Measurements from ENCODE around the gene CLECL1.
"Not testable (repeated sequence)": the region's sequence is repeated elsewhere in the genome, so short reads cannot be mapped to it uniquely, and the experiment has no call there.

The CLECL1 gene

DNA sequence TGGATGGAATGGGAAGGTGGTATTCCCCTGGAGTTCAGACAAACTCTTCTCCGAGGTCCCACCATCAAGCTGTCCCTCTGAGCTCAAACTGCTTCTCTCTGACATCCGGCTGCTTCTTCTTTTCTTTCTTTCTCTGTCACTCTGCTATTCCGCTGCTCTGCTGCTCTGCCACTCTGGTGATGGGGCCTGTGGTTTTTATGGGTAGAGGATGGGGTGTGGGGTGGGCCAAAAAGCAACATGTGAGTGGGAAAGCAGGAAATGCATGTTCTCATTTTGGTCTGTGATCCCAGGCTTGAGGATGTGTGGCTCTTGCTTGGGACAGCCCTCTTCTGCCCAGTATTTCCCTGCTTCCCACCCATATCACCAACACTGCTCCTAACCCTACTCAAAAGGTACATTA is 30.6 kb downstream of the CLECL1 start:
- Histone ChIP-seq H3K9ac (ENCODE audit: low read length) (no peak overlapping the region), H3K36me3 (ENCODE audit: control insufficient read depth, insufficient read depth, low read length) (no peaks in the 10 kb centered on the region), H3K4me3 (ENCODE audit: low read depth, low read length) (no peak overlapping the region), H3K27me3 (ENCODE audit: control insufficient read depth, insufficient read depth, low read length) (no peaks in the 10 kb centered on the region), H3K27ac (ENCODE audit: low read depth, low read length) (no peak overlapping the region), H3K9me3 (ENCODE audit: control insufficient read depth, insufficient read depth, low read depth, low read length) (peaks cover 13% of the 10 kb centered on the region), H3K4me1 (ENCODE audit: control insufficient read depth, insufficient read depth, low read length) (no peaks in the 10 kb centered on the region)

DNA sequence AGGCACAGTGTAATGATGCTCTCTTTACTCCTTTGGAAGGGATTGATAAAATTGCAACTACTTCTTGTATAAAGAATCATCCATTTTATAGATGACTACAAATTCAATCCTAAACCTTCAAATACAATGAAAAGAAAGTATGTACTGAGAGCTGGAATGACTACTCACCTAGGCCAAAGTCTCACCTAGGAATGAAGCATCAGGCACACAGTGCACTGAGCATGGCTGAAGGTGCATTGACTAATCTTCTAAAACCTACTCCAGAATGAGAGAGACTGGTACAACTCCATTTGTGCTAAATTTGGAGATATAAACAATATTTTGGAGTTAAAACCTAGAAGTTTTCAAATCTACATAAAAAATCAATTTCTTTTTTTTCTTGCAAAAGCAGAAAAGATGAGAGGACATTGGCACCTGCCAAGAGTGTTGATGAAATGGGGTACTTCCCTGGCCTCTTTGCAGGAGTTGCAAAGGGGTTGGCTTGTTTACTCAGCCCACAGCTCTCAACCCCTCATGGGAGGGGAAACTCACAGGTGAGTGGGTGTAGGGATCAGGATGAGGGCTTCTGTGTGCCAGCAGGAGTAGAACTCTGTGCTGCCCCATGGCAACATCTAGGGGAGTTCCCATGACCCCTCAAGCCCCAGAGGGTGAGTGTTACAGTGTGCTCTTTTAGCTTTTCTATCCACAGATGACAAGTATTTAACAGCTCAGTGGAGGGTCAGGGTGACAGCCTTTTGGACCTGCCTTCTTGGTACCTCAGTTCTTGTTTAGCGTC is 31.3 kb downstream of the CLECL1 start:
- H3K27ac ChIP-seq (ENCODE audit: low read depth, low read length), result no peak overlapping the region
- no peaks in the 10 kb centered on the region for H3K27me3 ChIP-seq (ENCODE audit: control insufficient read depth, insufficient read depth, low read length)
- H3K36me3 ChIP-seq (ENCODE audit: control insufficient read depth, insufficient read depth, low read length), result no peaks in the 10 kb centered on the region
- H3K4me1 ChIP-seq (ENCODE audit: control insufficient read depth, insufficient read depth, low read length), result no peaks in the 10 kb centered on the region
- H3K9ac ChIP-seq (ENCODE audit: low read length), result no peak overlapping the region
- H3K4me3 ChIP-seq (ENCODE audit: low read depth, low read length), result no peak overlapping the region
- peaks cover 18% of the 10 kb centered on the region for H3K9me3 ChIP-seq (ENCODE audit: control insufficient read depth, insufficient read depth, low read depth, low read length)

DNA sequence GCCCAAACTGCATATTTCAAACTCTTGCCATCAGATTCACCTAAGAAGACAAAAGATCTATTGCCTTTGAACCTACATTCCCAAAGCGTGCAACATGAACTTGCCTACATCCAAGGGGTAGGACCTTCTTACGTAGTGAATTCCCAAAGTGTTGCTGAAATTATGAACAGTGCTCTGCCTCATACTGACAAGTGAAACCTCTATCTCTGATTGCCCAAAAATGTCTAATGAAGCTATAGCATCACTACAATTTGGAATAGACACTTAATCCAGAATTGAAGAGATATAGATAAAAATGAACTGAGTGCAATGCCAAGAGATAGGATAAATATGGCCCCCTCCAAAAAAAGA is 32.3 kb downstream of the CLECL1 start:
- Histone ChIP-seq H3K4me3 (ENCODE audit: low read depth, low read length) (no peak overlapping the region), H3K9ac (ENCODE audit: low read length) (no peak overlapping the region), H3K36me3 (ENCODE audit: control insufficient read depth, insufficient read depth, low read length) (no peaks in the 10 kb centered on the region), H3K4me1 (ENCODE audit: control insufficient read depth, insufficient read depth, low read length) (no peaks in the 10 kb centered on the region), H3K27me3 (ENCODE audit: control insufficient read depth, insufficient read depth, low read length) (no peaks in the 10 kb centered on the region), H3K27ac (ENCODE audit: low read depth, low read length) (no peak overlapping the region), H3K9me3 (ENCODE audit: control insufficient read depth, insufficient read depth, low read depth, low read length) (peaks cover 20% of the 10 kb centered on the region)

DNA sequence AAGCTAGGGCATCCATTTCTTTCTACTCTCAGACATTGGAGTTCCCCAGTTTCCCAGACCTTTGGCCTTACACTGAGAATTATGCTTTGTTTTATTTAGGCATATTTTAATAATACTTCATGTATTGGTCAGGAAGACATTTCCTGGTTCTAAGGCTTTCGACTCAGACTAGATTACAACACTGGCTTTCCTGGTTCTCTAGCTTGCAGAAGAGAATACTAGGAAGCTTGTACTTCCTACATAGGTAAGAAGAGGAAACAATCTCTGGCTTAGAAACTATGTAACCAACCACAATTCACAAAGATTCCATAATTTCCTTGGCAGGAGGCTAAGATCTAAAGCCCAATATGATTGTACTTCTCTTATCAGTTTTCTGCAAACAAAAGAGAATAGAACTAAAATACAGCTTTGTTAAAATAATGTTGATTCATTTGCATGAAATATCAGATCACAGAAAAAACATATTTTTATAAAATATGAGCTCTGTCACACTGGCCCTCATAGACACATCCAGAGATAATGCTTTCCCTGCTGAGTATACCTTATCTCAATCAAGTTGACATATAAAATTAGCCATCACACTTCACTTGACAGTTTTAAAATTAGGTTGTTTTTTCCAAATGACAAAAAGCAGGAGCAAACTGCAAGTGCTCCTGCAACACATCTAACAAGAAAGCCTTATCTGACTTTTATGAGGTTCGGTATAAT is 32.8 kb downstream of the CLECL1 start:
- Histone ChIP-seq H3K9ac (ENCODE audit: low read length) (no peak overlapping the region), H3K36me3 (ENCODE audit: control insufficient read depth, insufficient read depth, low read length) (peaks cover 5% of the 10 kb centered on the region; the same call in 1 of the 2 replicates), H3K27me3 (ENCODE audit: control insufficient read depth, insufficient read depth, low read length) (no peaks in the 10 kb centered on the region), H3K4me3 (ENCODE audit: low read depth, low read length) (no peak overlapping the region), H3K4me1 (ENCODE audit: control insufficient read depth, insufficient read depth, low read length) (no peaks in the 10 kb centered on the region), H3K27ac (ENCODE audit: low read depth, low read length) (no peak overlapping the region), H3K9me3 (ENCODE audit: control insufficient read depth, insufficient read depth, low read depth, low read length) (peaks cover 20% of the 10 kb centered on the region)

DNA sequence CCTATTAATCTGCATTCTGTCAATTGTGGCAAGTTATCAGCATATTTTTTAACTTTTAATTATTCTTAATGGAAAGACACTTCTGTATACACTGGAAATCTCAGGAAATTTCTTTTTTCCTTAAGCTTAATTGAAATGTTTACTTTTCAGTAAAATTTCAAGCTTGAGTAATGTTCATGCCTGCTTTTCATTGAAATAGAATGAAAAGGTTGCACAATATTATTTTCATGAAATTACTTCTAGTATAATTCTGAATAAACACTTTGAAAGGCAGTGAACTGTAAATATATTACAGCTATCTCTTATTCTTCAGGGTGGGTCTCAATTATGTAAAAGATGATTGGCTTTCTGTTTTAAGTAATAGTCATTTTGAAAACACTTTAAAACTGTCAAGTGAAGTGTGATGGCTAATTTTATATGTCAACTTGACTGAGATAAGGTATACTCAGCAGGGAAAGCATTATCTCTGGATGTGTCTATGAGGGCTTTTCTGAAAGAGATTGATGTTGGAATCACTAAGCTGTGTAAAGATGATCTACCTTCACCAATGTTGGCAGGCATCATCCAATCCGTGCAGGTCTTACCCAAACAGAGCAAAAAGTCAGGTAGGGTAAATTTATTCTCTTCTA is 33.5 kb downstream of the CLECL1 start:
- H3K9ac ChIP-seq (ENCODE audit: low read length), result no peak overlapping the region
- no peaks in the 10 kb centered on the region for H3K4me1 ChIP-seq (ENCODE audit: control insufficient read depth, insufficient read depth, low read length)
- peaks cover 11% of the 10 kb centered on the region; the same call in 1 of the 2 replicates for H3K36me3 ChIP-seq (ENCODE audit: control insufficient read depth, insufficient read depth, low read length)
- H3K9me3 ChIP-seq (ENCODE audit: control insufficient read depth, insufficient read depth, low read depth, low read length), result peaks cover 20% of the 10 kb centered on the region
- H3K4me3 ChIP-seq (ENCODE audit: low read depth, low read length), result no peak overlapping the region
- H3K27me3 ChIP-seq (ENCODE audit: control insufficient read depth, insufficient read depth, low read length), result no peaks in the 10 kb centered on the region
- no peak overlapping the region for H3K27ac ChIP-seq (ENCODE audit: low read depth, low read length)

DNA sequence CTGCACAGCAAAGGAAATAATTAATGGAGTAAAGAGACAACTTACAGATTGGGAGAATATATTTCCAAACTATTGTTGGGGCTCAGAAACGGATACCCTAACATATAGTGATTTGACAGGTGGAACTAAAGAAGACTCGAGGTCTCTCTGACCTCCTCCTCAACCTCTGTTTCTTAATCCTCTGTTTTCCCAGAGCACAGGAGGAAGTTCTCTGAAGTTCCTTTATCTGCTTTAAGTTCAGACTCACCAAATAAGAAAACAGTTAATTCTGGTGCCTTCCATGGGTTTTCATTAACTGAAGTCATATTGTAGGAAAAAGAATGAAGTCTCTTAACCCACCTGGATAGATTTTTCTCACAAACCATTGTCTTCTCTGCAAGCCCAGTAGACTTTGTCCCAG is 34.2 kb downstream of the CLECL1 start:
- Histone ChIP-seq H3K9me3 (ENCODE audit: control insufficient read depth, insufficient read depth, low read depth, low read length) (peaks cover 20% of the 10 kb centered on the region), H3K4me3 (ENCODE audit: low read depth, low read length) (no peak overlapping the region), H3K27me3 (ENCODE audit: control insufficient read depth, insufficient read depth, low read length) (no peaks in the 10 kb centered on the region), H3K36me3 (ENCODE audit: control insufficient read depth, insufficient read depth, low read length) (peaks cover 15% of the 10 kb centered on the region; the same call in 1 of the 2 replicates), H3K27ac (ENCODE audit: low read depth, low read length) (no peak overlapping the region), H3K9ac (ENCODE audit: low read length) (no peak overlapping the region), H3K4me1 (ENCODE audit: control insufficient read depth, insufficient read depth, low read length) (no peaks in the 10 kb centered on the region)

DNA sequence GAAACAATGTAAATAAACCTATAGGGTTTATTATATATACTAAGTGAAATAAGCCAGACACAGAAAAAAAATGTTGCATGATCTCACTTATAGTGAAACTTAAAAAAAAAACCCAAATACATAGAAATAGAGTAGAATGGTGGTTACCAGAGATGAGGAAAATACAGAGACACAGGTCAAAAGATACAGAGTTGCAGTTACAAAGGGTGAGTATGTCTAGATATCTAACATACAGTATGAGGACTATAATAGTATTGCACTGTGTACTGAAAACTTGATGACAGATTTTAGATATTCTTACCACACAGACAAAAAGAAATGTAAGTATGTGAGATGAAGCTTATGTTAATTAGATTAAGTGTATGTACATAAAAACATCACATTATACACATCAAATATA is 35.3 kb downstream of the CLECL1 start:
- H3K9me3 ChIP-seq (ENCODE audit: control insufficient read depth, insufficient read depth, low read depth, low read length), result peaks cover 20% of the 10 kb centered on the region
- no peaks in the 10 kb centered on the region for H3K4me1 ChIP-seq (ENCODE audit: control insufficient read depth, insufficient read depth, low read length)
- H3K4me3 ChIP-seq (ENCODE audit: low read depth, low read length), result no peak overlapping the region
- H3K27ac ChIP-seq (ENCODE audit: low read depth, low read length), result no peak overlapping the region
- H3K27me3 ChIP-seq (ENCODE audit: control insufficient read depth, insufficient read depth, low read length), result no peaks in the 10 kb centered on the region
- no peak overlapping the region for H3K9ac ChIP-seq (ENCODE audit: low read length)
- H3K36me3 ChIP-seq (ENCODE audit: control insufficient read depth, insufficient read depth, low read length), result peaks cover 20% of the 10 kb centered on the region

DNA sequence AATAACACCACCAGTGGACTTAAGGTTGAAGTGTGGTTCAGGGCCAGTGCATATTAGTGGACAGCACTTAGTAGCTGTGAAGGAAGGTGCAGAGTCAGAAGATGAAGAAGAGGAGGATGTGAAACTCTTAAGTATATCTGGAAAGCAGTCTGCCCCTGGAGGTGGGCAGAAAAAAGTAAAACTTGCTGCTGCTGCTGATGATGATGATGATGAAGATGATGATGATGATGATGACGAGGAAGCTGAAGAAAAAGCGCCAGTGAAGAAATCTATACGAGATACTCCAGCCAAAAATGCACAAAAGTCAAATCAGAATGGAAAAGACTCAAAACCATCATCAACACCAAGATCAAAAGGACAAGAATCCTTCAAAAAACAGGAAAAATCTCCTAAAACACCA is 37.2 kb downstream of the CLECL1 start:
- not testable (repeated sequence) for H3K4me3 ChIP-seq (ENCODE audit: low read depth, low read length); H3K9ac ChIP-seq (ENCODE audit: low read length); H3K4me1 ChIP-seq (ENCODE audit: control insufficient read depth, insufficient read depth, low read length); H3K27me3 ChIP-seq (ENCODE audit: control insufficient read depth, insufficient read depth, low read length); H3K27ac ChIP-seq (ENCODE audit: low read depth, low read length)
- Histone ChIP-seq H3K36me3 (ENCODE audit: control insufficient read depth, insufficient read depth, low read length) (peaks cover 20% of the 10 kb centered on the region), H3K9me3 (ENCODE audit: control insufficient read depth, insufficient read depth, low read depth, low read length) (peaks cover 15% of the 10 kb centered on the region)

DNA sequence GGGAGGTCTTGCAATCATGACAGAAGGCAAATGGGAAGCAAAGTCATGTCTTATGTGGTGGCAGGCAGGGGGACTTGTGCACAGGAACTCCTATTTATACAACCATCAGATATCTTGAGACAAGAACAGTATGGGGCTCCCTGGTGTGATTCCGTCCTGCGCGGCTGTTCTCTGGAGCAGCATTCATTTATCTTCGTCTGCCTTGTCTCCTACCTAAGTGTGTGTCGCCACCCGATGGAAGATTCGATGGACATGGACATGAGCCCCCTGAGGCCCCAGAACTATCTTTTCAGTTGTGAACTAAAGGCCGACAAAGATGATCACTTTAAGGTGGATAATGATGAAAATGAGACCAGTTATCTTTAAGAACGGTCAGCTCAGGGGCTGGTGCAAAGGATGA is 37.7 kb downstream of the CLECL1 start:
- H3K4me3 ChIP-seq (ENCODE audit: low read depth, low read length); H3K4me1 ChIP-seq (ENCODE audit: control insufficient read depth, insufficient read depth, low read length); H3K9ac ChIP-seq (ENCODE audit: low read length); H3K27ac ChIP-seq (ENCODE audit: low read depth, low read length); H3K27me3 ChIP-seq (ENCODE audit: control insufficient read depth, insufficient read depth, low read length): not testable (repeated sequence)
- Histone ChIP-seq H3K36me3 (ENCODE audit: control insufficient read depth, insufficient read depth, low read length) (peaks cover 20% of the 10 kb centered on the region), H3K9me3 (ENCODE audit: control insufficient read depth, insufficient read depth, low read depth, low read length) (peaks cover 12% of the 10 kb centered on the region)

DNA sequence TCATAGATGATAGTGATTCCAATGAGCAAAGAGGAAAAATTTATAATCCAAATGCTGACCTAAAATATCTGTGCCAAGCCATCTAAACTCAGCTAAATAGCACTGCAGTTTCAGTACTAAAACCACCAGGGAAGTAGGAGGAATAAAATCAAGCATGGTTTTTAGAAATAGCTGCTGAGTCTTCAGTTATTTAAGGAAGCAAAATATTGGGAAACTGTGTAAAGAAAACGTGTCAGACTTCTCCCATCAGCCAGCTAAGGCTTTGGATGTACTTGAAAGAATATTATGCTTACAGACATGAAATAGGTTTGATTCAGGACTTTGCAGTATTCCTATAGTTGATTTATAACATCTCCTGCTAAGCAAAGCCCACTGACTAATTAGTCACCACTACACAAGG is 38.7 kb downstream of the CLECL1 start:
- H3K9ac ChIP-seq (ENCODE audit: low read length), result no peak overlapping the region
- H3K4me1 ChIP-seq (ENCODE audit: control insufficient read depth, insufficient read depth, low read length), result no peaks in the 10 kb centered on the region
- peaks cover 12% of the 10 kb centered on the region for H3K9me3 ChIP-seq (ENCODE audit: control insufficient read depth, insufficient read depth, low read depth, low read length)
- H3K27me3 ChIP-seq (ENCODE audit: control insufficient read depth, insufficient read depth, low read length), result no peaks in the 10 kb centered on the region
- H3K36me3 ChIP-seq (ENCODE audit: control insufficient read depth, insufficient read depth, low read length), result peaks cover 23% of the 10 kb centered on the region
- H3K27ac ChIP-seq (ENCODE audit: low read depth, low read length), result no peak overlapping the region
- no peak overlapping the region for H3K4me3 ChIP-seq (ENCODE audit: low read depth, low read length)

DNA sequence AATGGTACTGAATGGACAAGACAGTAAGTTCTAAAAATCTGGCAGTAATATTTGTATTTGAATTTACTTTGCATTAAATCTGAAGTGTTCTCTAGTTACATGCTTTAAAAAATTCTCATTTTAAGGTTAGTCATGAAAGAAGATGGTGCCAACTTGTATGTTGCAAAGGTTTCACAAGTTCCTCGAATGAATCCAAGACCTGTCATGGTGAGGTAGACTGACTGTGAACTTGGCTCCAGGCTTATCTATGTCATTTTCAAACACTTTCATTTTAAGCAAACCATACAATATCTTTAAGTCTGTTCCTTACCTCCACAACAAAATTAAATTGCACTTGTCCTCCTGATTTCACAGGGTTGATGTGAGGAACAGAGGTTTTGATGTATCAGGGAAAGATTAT is 40.0 kb downstream of the CLECL1 start:
- Histone ChIP-seq H3K27me3 (ENCODE audit: control insufficient read depth, insufficient read depth, low read length) (no peaks in the 10 kb centered on the region), H3K9me3 (ENCODE audit: control insufficient read depth, insufficient read depth, low read depth, low read length) (peaks cover 12% of the 10 kb centered on the region), H3K36me3 (ENCODE audit: control insufficient read depth, insufficient read depth, low read length) (peaks cover 30% of the 10 kb centered on the region), H3K4me3 (ENCODE audit: low read depth, low read length) (no peak overlapping the region), H3K27ac (ENCODE audit: low read depth, low read length) (no peak overlapping the region), H3K4me1 (ENCODE audit: control insufficient read depth, insufficient read depth, low read length) (no peaks in the 10 kb centered on the region), H3K9ac (ENCODE audit: low read length) (no peak overlapping the region)
